ENCODE data around the gene SPPL2C.

Gene SPPL2C

GRCh38 chr17:45833920-45834319 lies 10.8 kb upstream of the SPPL2C start:
- DNase-seq: peak; percentile 67

- no peak for DNase-seq
Measured at GRCh38 chr17:45834471-45835396, 9.9 kb upstream of the SPPL2C start.

GRCh38 chr17:45835481-45835880 lies 9.2 kb upstream of the SPPL2C start:
- no peak for DNase-seq

GRCh38 chr17:45836047-45837044 lies 8.3 kb upstream of the SPPL2C start:
- no peak for DNase-seq

- no peak for DNase-seq
Measured at GRCh38 chr17:45837187-45837586, 7.5 kb upstream of the SPPL2C start.

GRCh38 chr17:45837603-45838002 lies 7.1 kb upstream of the SPPL2C start:
- no peak for DNase-seq

GRCh38 chr17:45838751-45839295 lies 5.9 kb upstream of the SPPL2C start:
- no peak for DNase-seq

- no peak for DNase-seq
Measured at GRCh38 chr17:45839442-45839841, 5.2 kb upstream of the SPPL2C start.

GRCh38 chr17:45841186-45841585 lies 3.5 kb upstream of the SPPL2C start:
- no peak for DNase-seq

GRCh38 chr17:45841883-45842525 lies 2.7 kb upstream of the SPPL2C start:
- DNase-seq: no peak

- DNase-seq: no peak
Measured at GRCh38 chr17:45843722-45844121, 959 bp upstream of the SPPL2C start.

- DNase-seq: no peak
Measured at GRCh38 chr17:45845376-45846185, 900 bp downstream of the SPPL2C start.

GRCh38 chr17:45846223-45846622 lies 1.5 kb downstream of the SPPL2C start:
- no peak for DNase-seq

GRCh38 chr17:45846646-45847045 lies 2.0 kb downstream of the SPPL2C start:
- no peak for DNase-seq

GRCh38 chr17:45847101-45847500 lies 2.4 kb downstream of the SPPL2C start:
- DNase-seq: no peak

- no peak for DNase-seq
Measured at GRCh38 chr17:45847747-45848146, 3.1 kb downstream of the SPPL2C start.

- no peak for DNase-seq
Measured at GRCh38 chr17:45848405-45848804, 3.7 kb downstream of the SPPL2C start.

GRCh38 chr17:45848868-45849535 lies 4.3 kb downstream of the SPPL2C start:
- DNase-seq: no peak

GRCh38 chr17:45849536-45849990 lies 4.9 kb downstream of the SPPL2C start:
- DNase-seq: no peak

- no peak for DNase-seq
Measured at GRCh38 chr17:45850011-45850410, 5.3 kb downstream of the SPPL2C start.

- DNase-seq: no peak
Measured at GRCh38 chr17:45850468-45850867, 5.8 kb downstream of the SPPL2C start.

Measured in NCI-H82 (cell line).